IMR-90 (cell line): ENCODE data around the gene GRSF1. TPM values are rescaled to one million over a fixed set of nuclear protein-coding genes. Genes with fewer than 3 reads are reported as not detected.
A peak's percentile ranks its signal among the peaks of the same experiment; 100 is the strongest.

Source experiments
- ATAC-seq: fragments of 200-7000 bp; cut with Tn5 transposase; 2 replicates; pipeline ENCODE4 v1.9.1; 2020; ENCODE audit warnings: low read depth, mild to moderate bottlenecking, moderate library complexity
- BruUV-seq: library from RNA; stranded (reverse); fragments of 400-500 nt; replicated peaks from 2 replicates; lab custom pipeline; 2021; lab: Mats Ljungman, UMichigan
- CTCF ChIA-PET: fragments of 300-600 bp; formaldehyde crosslinking; extraction: SDS; loops from one replicate; lab custom pipeline; 2021; ENCODE audit warnings: antibody characterized with exemption; lab: Yijun Ruan, JAX
- POLR2A ChIA-PET: fragments of 300-600 bp; sonication (Branson Sonifier 250); formaldehyde crosslinking; loops from one replicate; lab custom pipeline; 2022; ENCODE audit warnings: antibody characterized with exemption; ENCODE audit not compliant: unreplicated experiment; lab: Charles Lee
- DNase-seq: peaks from one replicate; pipeline ENCODE4 v3.0.0; 2013
- H2AFZ ChIP-seq: replicated peaks from 2 replicates; pipeline ENCODE3; 2013; ENCODE audit warnings: low read length, mild to moderate bottlenecking; ENCODE audit not compliant: poor library complexity
- H2AK5ac ChIP-seq: 2 replicates; pipeline ENCODE4 v1.6.1; 2013; ENCODE audit warnings: low read depth, low read length, inconsistent platforms
- H2AK9ac ChIP-seq: replicated peaks from 2 replicates; pipeline ENCODE3; 2013; ENCODE audit warnings: mild to moderate bottlenecking, low read depth, low read length, moderate library complexity; ENCODE audit not compliant: poor library complexity
- H2BK120ac ChIP-seq: 2 replicates; pipeline ENCODE4 v1.6.1; 2013; ENCODE audit warnings: low read depth, low read length, inconsistent platforms
- H2BK15ac ChIP-seq: 3 replicates; pipeline ENCODE4 v1.6.1; 2013; ENCODE audit warnings: low read depth, low read length, inconsistent platforms
- H2BK20ac ChIP-seq: 2 replicates; pipeline ENCODE4 v1.6.1; 2013; ENCODE audit warnings: low read depth, mild to moderate bottlenecking, inconsistent platforms, low read length, moderate library complexity
- H2BK5ac ChIP-seq: 2 replicates; pipeline ENCODE4 v1.6.1; 2013; ENCODE audit warnings: mild to moderate bottlenecking, low read depth, low read length, inconsistent platforms; ENCODE audit not compliant: poor library complexity, severe bottlenecking
- H3K14ac ChIP-seq: replicated peaks from 2 replicates; pipeline ENCODE4 v1.6.1; 2013; ENCODE audit warnings: low read depth, low read length, inconsistent platforms
- H3K18ac ChIP-seq: 2 replicates; pipeline ENCODE4 v1.6.1; 2013; ENCODE audit warnings: low read depth, low read length, control low read depth
- H3K23ac ChIP-seq: 2 replicates; pipeline ENCODE4 v1.6.1; 2013; ENCODE audit warnings: low read depth, low read length, inconsistent platforms
- H3K27ac ChIP-seq: 2 replicates; pipeline ENCODE4 v1.5.1; 2013; ENCODE audit warnings: mild to moderate bottlenecking, control low read depth, low read length; ENCODE audit not compliant: insufficient read depth
- H3K27me3 ChIP-seq: 2 replicates; pipeline ENCODE4 v1.6.1; 2013; ENCODE audit warnings: low read length; ENCODE audit not compliant: control insufficient read depth, insufficient read depth
- H3K36me3 ChIP-seq: 2 replicates; pipeline ENCODE4 v1.6.1; 2013; ENCODE audit warnings: low read length, mixed read lengths; ENCODE audit not compliant: control insufficient read depth, insufficient read depth
- H3K4ac ChIP-seq: 2 replicates; pipeline ENCODE4 v1.6.1; 2013; ENCODE audit warnings: low read depth, low read length, inconsistent platforms
- H3K4me1 ChIP-seq: 2 replicates; pipeline ENCODE4 v1.6.1; 2013; ENCODE audit warnings: low read length, mixed read lengths; ENCODE audit not compliant: control insufficient read depth, insufficient read depth
- H3K4me2 ChIP-seq: 2 replicates; pipeline ENCODE4 v1.6.1; 2013; ENCODE audit warnings: low read depth, mild to moderate bottlenecking, control low read depth, low read length, moderate library complexity
- H3K4me3 ChIP-seq: 2 replicates; pipeline ENCODE4 v1.5.1; 2013; ENCODE audit warnings: low read depth, mild to moderate bottlenecking, control low read depth, low read length, moderate library complexity; ENCODE audit not compliant: insufficient read depth
- H3K56ac ChIP-seq: 2 replicates; pipeline ENCODE4 v1.6.1; 2013; ENCODE audit warnings: low read length, inconsistent platforms; ENCODE audit not compliant: insufficient read depth; ENCODE audit errors: extremely low read depth
- H3K79me1 ChIP-seq, 2 experiments: 2 replicates each; pipeline ENCODE4 v1.6.1; 2013; ENCODE audit warnings: low read length in 2 of 2, inconsistent platforms in 1 of 2, low read depth in 1 of 2
- H3K9ac ChIP-seq: 2 replicates; pipeline ENCODE4 v1.6.1; 2013; ENCODE audit warnings: low read depth, low read length, control low read depth
- H3K9me1 ChIP-seq: 2 replicates; pipeline ENCODE4 v1.6.1; 2013; ENCODE audit warnings: low read length, inconsistent platforms; ENCODE audit not compliant: insufficient read depth
- H3K9me3 ChIP-seq: 2 replicates; pipeline ENCODE4 v1.6.1; 2013; ENCODE audit warnings: low read length; ENCODE audit not compliant: control insufficient read depth, insufficient read depth
- H4K20me1 ChIP-seq: 2 replicates; pipeline ENCODE4 v1.6.1; 2013; ENCODE audit warnings: low read length, inconsistent platforms; ENCODE audit not compliant: insufficient read depth
- H4K5ac ChIP-seq: 2 replicates; pipeline ENCODE4 v1.6.1; 2013; ENCODE audit warnings: mild to moderate bottlenecking, low read depth, low read length, control low read depth
- H4K8ac ChIP-seq, 2 experiments: 2 replicates each; pipeline ENCODE4 v1.6.1; 2013; ENCODE audit warnings: low read depth in 2 of 2, low read length in 2 of 2, control low read depth in 1 of 2, inconsistent platforms in 1 of 2
- H4K91ac ChIP-seq: 2 replicates; pipeline ENCODE4 v1.6.1; 2013; ENCODE audit warnings: low read depth, low read length, inconsistent platforms; ENCODE audit not compliant: insufficient read depth
- BHLHE40 ChIP-seq: fragments of 150-350 bp; IDR thresholded peaks from 2 replicates; pipeline ENCODE4 v1.6.1; 2016; ENCODE audit warnings: mild to moderate bottlenecking, low read depth, low read length
- FOS ChIP-seq: fragments of 150-350 bp; IDR thresholded peaks from 2 replicates; pipeline ENCODE4 v1.6.1; 2016; ENCODE audit warnings: low read depth, low read length
- MAFK ChIP-seq: IDR thresholded peaks from 2 replicates; pipeline ENCODE4 v1.6.1; 2012; ENCODE audit warnings: low read depth, low read length, improper control_type of control experiment
- NFE2L2 ChIP-seq: fragments of 150-350 bp; IDR thresholded peaks from 2 replicates; pipeline ENCODE4 v1.6.1; 2016; ENCODE audit warnings: low read depth, mild to moderate bottlenecking, low read length
- RCOR1 ChIP-seq: IDR thresholded peaks from 2 replicates; pipeline ENCODE4 v1.6.1; 2012; ENCODE audit warnings: mild to moderate bottlenecking, low read length, improper control_type of control experiment; ENCODE audit not compliant: insufficient replicate concordance
- SMC3 ChIP-seq: fragments of 150-350 bp; IDR thresholded peaks from 2 replicates; pipeline ENCODE4 v1.6.1; 2016; ENCODE audit warnings: low read depth, mild to moderate bottlenecking, antibody characterized with exemption, low read length, moderate library complexity
- WGBS, 2 experiments: methylation state at CpG; one replicate each; pipeline versions ENCODE4 v1.1.5 to v1.1.7; 2013; ENCODE audit warnings: missing lambda C conversion rate in 2 of 2; ENCODE audit not compliant: insufficient read length in 1 of 2; ENCODE audit errors: extremely low coverage in 2 of 2; 5-methylcytosine and 5-hydroxymethylcytosine counted together
- dilution Hi-C: fragments of 300-500 bp; cut with HindIII; formaldehyde crosslinking; loops from one replicate; pipeline ENCODE4 v1.14.3; 2018; ENCODE audit warnings: low sequenced_read_pairs; ENCODE audit not compliant: unreplicated experiment
- in situ Hi-C: fragments of 300-500 bp; cut with MboI; formaldehyde crosslinking; loops from 3 replicates; pipeline ENCODE4 v1.14.3; 2019; ENCODE audit warnings: low sequenced_read_pairs, inconsistent platforms, mixed read lengths
- intact Hi-C: fragments of 100-400 bp; cut with micrococcal nuclease; formaldehyde crosslinking; loops from 2 replicates; pipeline ENCODE4 v1.10.0; 2022
- polyA plus RNA-seq, 3 experiments: library from polyadenylated mRNA; depleted of rRNA; stranded (reverse); fragments of >200 nt; gene quantifications; 2 replicates each; pipeline ENCODE4 v1.2.3, GENCODE V29; 2012; ENCODE audit warnings: low replicate concordance in 1 of 3
- total RNA-seq: library from RNA; depleted of rRNA; stranded (reverse); fragments of >200 nt; gene quantifications from 2 replicates; pipeline ENCODE4 v1.2.3, GENCODE V29; 2012

GRSF1 gene
- total and polyA plus RNA-seq, 2 of the 4 experiments (the other 2 are of a cell fraction): 67.7 to 71.5 TPM

DNA sequence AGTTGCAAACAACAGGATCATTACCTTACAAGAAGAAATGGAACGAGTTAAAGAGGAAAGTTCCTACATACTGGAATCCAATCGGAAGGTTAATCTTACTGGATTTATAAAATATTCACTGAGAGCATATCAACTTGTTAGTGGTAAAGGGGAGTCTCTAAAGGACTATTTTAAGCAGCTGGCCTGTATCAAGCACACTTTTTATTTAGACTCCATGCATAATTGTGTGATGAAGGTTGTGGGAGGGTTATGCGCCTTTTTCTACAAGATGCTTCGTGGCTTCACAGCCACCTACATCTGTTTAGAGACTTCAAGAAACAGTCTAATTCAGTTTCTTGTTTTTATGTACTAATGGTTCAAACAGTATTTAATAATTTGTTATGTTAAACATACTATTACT is 56.6 kb downstream of the GRSF1 start:
- no peak overlapping the region for H3K23ac ChIP-seq
- POLR2A ChIA-PET: interaction anchor here (0.6 kb wide), 1 partner anchor 582 kb away, joined by 3 read pairs; no protein-coding TSS in a partner anchor
- H2BK15ac ChIP-seq: no peak overlapping the region
- H3K4me2 ChIP-seq: no peak overlapping the region
- H2BK120ac ChIP-seq: no peak overlapping the region
- H3K4ac ChIP-seq: no peak overlapping the region
- H3K4me1 ChIP-seq: no peaks in the 10 kb centered on the region
- H2BK20ac ChIP-seq: no peak overlapping the region
- H3K14ac ChIP-seq: no peak overlapping the region
- intact Hi-C loops: no loop called here
- H3K27ac ChIP-seq: no peak overlapping the region
- no peak overlapping the region for H4K8ac ChIP-seq
- ATAC-seq (peak; percentile 33; the same call in 1 of the 2 replicates), DNase-seq (peak; percentile 42)
- no peak overlapping the region for H3K9ac ChIP-seq
- H2AK9ac ChIP-seq: no peak overlapping the region
- H3K36me3 ChIP-seq: peaks cover 19% of the 10 kb centered on the region
- dilution Hi-C loops: no loop called here
- H4K91ac ChIP-seq: no peak overlapping the region
- no peaks in the 10 kb centered on the region for H4K20me1 ChIP-seq
- no peak overlapping the region for H2AFZ ChIP-seq
- no peaks in the 10 kb centered on the region for H3K79me1 ChIP-seq
- H3K18ac ChIP-seq: no peak overlapping the region
- H3K27me3 ChIP-seq: no peaks in the 10 kb centered on the region
- H2AK5ac ChIP-seq: no peak overlapping the region
- H3K9me3 ChIP-seq: no peaks in the 10 kb centered on the region
- in situ Hi-C loops: no loop called here
- peaks cover 3% of the 10 kb centered on the region; the same call in 1 of the 2 replicates for H3K9me1 ChIP-seq
- CTCF ChIA-PET: interaction anchor here (0.7 to 1.3 kb wide), 3 partner anchors 9 to 24 kb away, joined by 3 to 4 read pairs (median 3); no protein-coding TSS in a partner anchor
- BruUV-seq: no TSS peak
- no peak overlapping the region for H3K4me3 ChIP-seq
- no CpG with 5 or more reads among the region's 4 CpGs for whole genome bisulfite sequencing, 2 experiments
- H4K5ac ChIP-seq: no peak overlapping the region
- TF ChIP-seq SMC3 (no peak), RCOR1 (no peak), BHLHE40 (no peak), NFE2L2 (no peak), MAFK (no peak), FOS (no peak)
- no peak overlapping the region for H2BK5ac ChIP-seq
- H3K56ac ChIP-seq: no peak overlapping the region
